Measurements from ENCODE around the gene BTNL9. TPM values are rescaled to one million over a fixed set of nuclear protein-coding genes. Genes with fewer than 3 reads are reported as not detected.

Gene BTNL9
- total RNA-seq, 5 donors from 2014 or later (not counting 1 experiment from before 2014, with no cell fraction given) = 0.41 to 0.95 (median 0.66) TPM; not detected in 2

DNA sequence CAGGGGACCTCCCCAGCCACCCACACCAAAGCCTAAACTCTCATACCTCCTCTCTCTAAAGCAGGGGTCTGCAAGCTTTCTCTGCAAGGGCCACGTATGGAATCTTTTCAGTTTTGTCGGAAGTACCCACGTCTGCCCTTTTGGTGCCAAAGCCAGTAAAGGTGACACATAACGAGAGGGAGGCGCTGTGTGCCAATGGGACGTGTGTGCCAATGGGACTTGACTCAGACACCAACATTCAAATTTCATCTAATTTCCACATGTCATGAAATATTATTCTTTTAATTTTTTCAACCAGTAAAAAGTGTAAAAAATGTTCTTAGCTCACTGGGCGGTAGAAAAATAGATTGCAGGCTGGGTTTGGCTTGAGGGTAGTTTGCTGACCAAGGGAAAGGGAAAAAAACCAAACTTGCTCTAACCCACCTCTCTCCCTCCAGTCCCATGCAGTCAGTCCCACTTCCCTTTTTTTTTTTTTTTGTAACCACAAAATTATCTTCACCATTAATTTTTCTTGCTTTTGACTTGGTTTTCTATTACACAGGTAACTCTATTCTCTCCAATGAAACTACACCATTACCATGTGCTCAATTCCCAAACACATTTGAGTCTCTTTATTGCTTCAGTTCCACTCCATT lies 65.4 kb downstream of the BTNL9 start:
- ChIA-PET POLR2A (interaction anchor here in 1 of 2 donors (0.7 kb wide), 1 partner anchor 55 kb away, joined by 9 read pairs; no protein-coding TSS in a partner anchor), CTCF (no interaction called here)
- no peaks in the 10 kb centered on the region for H3K36me3 Mint-ChIP-seq
- no peak overlapping the region for H3K27ac ChIP-seq (ENCODE audit: low read length)
- peaks cover 0 to 4% of the 10 kb centered on the region in 2 experiments for H3K4me1 ChIP-seq (ENCODE audit: control insufficient read depth in 1 of 2, extremely low read depth in 1 of 2, insufficient read depth in 2 of 2, low read length in 2 of 2)
- no peaks in the 10 kb centered on the region for H3K9me3 ChIP-seq
- H3K27ac Mint-ChIP-seq = no peak overlapping the region
- H3K27me3 ChIP-seq (replicated peaks in 1 of 2; ENCODE audit: control insufficient read depth in 2 of 2, extremely low read depth in 1 of 2, insufficient read depth in 2 of 2, low read length in 1 of 2) = peaks cover 2 to 55% of the 10 kb centered on the region in 2 experiments
- ATAC-seq (replicated peaks in 1 of 4) (no peak), DNase-seq (no peak)
- no peaks in the 10 kb centered on the region for H3K9me3 Mint-ChIP-seq
- peaks cover 6 to 11% (median 9%) of the 10 kb centered on the region in 3 donors for H3K4me1 Mint-ChIP-seq
- WGBS (ENCODE audit: insufficient coverage) = 96% methylated on average over 3 of the region's 7 CpGs
- H3K27me3 Mint-ChIP-seq = peaks cover 46 to 60% of the 10 kb centered on the region in 2 donors
- no peaks in the 10 kb centered on the region for H3K36me3 ChIP-seq (ENCODE audit: control insufficient read depth in 2 of 2, extremely low read depth in 1 of 2, insufficient read depth in 1 of 2, low read length in 1 of 2)
- no peak overlapping the region for H3K4me3 ChIP-seq (ENCODE audit: control insufficient read depth in 1 of 2, extremely low read depth in 1 of 2, low read length in 1 of 2)
- H3K4me3 Mint-ChIP-seq = no peak overlapping the region

DNA sequence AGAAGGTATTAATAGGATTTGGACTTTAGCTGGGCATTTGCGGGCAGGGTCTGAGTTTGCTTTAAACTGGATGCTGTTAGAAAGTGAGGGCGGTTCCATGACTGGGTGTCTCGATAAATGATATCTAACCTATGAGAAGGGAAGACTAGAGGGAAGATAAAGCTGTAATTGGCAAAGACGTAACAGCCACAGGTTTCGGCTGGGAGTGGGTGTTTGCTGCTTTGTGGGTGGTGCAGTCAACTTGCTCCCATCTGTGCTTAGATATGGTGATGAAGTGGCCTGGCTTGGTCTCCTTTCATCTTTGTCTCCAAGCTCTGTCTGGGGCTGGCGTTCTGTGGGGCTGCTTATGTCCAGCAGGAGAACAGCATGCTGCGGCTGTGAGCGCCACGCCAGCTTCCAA lies 67.6 kb downstream of the BTNL9 start:
- Histone ChIP-seq H3K9me3 (no peaks in the 10 kb centered on the region), H3K27ac (ENCODE audit: low read length) (no peak overlapping the region), H3K27me3 (replicated peaks in 1 of 2; ENCODE audit: control insufficient read depth in 2 of 2, extremely low read depth in 1 of 2, insufficient read depth in 2 of 2, low read length in 1 of 2) (peaks cover 2 to 74% of the 10 kb centered on the region in 2 experiments), H3K4me3 (ENCODE audit: control insufficient read depth in 1 of 2, extremely low read depth in 1 of 2, low read length in 1 of 2) (no peak overlapping the region), H3K36me3 (ENCODE audit: control insufficient read depth in 2 of 2, extremely low read depth in 1 of 2, insufficient read depth in 1 of 2, low read length in 1 of 2) (no peaks in the 10 kb centered on the region), H3K4me1 (ENCODE audit: control insufficient read depth in 1 of 2, extremely low read depth in 1 of 2, insufficient read depth in 2 of 2, low read length in 2 of 2) (peaks cover 0 to 4% of the 10 kb centered on the region in 2 experiments)
- no peaks in the 10 kb centered on the region for H3K36me3 Mint-ChIP-seq
- no peaks in the 10 kb centered on the region for H3K9me3 Mint-ChIP-seq
- DNase-seq (no peak), ATAC-seq (replicated peaks in 1 of 4) (no peak)
- ChIA-PET POLR2A (no interaction called here), CTCF (no interaction called here)
- 70% methylated on average over 7 of the region's 9 CpGs for WGBS (ENCODE audit: insufficient coverage)
- H3K27me3 Mint-ChIP-seq = peaks cover 63 to 76% of the 10 kb centered on the region in 2 donors
- no peak overlapping the region for H3K27ac Mint-ChIP-seq
- H3K4me1 Mint-ChIP-seq = peaks cover 6 to 11% (median 9%) of the 10 kb centered on the region in 3 donors
- H3K4me3 Mint-ChIP-seq = no peak overlapping the region

DNA sequence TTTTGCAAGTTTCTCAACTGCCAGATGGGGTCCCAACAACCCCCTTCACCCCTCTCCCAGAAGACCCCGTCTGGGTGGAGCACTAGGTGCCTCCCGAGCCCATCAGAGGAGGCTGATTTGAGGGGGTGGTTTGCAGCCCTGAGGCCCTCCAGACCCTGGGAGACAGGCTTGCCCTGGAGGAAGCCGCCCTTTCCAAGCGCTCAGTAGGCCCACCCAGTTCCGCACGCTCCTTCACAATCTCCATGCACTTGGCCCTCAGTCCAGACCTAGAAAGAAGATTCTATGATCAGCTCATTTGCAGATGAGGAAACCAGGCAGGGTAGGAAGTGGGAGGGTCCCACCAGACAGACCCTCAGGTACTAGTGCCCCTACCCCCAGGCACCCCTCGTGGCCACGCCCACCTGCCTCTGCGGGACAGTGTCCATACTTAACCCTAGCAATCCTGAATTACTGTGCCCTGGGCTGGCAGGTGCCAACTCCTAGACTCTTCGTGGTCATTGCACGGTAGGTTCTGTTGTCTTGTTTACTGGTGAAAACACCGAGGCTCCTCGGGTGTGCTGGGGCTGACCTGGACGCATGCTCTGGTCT lies 68.6 kb downstream of the BTNL9 start:
- H3K27me3 Mint-ChIP-seq = peaks cover 66 to 79% of the 10 kb centered on the region in 2 donors
- no peak for ATAC-seq (replicated peaks in 1 of 4)
- no peak overlapping the region for H3K4me3 ChIP-seq (ENCODE audit: control insufficient read depth in 1 of 2, extremely low read depth in 1 of 2, low read length in 1 of 2)
- H3K4me1 ChIP-seq (ENCODE audit: control insufficient read depth in 1 of 2, extremely low read depth in 1 of 2, insufficient read depth in 2 of 2, low read length in 2 of 2) = peaks cover 0 to 4% of the 10 kb centered on the region in 2 experiments
- H3K4me3 Mint-ChIP-seq = no peak overlapping the region
- DNase-seq = no peak
- CTCF ChIA-PET = no interaction called here
- POLR2A ChIA-PET = no interaction called here
- H3K27ac ChIP-seq (ENCODE audit: low read length) = no peak overlapping the region
- peaks cover 2 to 77% of the 10 kb centered on the region in 2 experiments for H3K27me3 ChIP-seq (replicated peaks in 1 of 2; ENCODE audit: control insufficient read depth in 2 of 2, extremely low read depth in 1 of 2, insufficient read depth in 2 of 2, low read length in 1 of 2)
- H3K27ac Mint-ChIP-seq = no peak overlapping the region
- H3K9me3 ChIP-seq = no peaks in the 10 kb centered on the region
- no peaks in the 10 kb centered on the region for H3K36me3 Mint-ChIP-seq
- WGBS (ENCODE audit: insufficient coverage) = 91% methylated on average over 5 of the region's 14 CpGs
- no peaks in the 10 kb centered on the region for H3K36me3 ChIP-seq (ENCODE audit: control insufficient read depth in 2 of 2, extremely low read depth in 1 of 2, insufficient read depth in 1 of 2, low read length in 1 of 2)
- H3K9me3 Mint-ChIP-seq = no peaks in the 10 kb centered on the region
- peaks cover 6 to 11% (median 9%) of the 10 kb centered on the region in 3 donors for H3K4me1 Mint-ChIP-seq

DNA sequence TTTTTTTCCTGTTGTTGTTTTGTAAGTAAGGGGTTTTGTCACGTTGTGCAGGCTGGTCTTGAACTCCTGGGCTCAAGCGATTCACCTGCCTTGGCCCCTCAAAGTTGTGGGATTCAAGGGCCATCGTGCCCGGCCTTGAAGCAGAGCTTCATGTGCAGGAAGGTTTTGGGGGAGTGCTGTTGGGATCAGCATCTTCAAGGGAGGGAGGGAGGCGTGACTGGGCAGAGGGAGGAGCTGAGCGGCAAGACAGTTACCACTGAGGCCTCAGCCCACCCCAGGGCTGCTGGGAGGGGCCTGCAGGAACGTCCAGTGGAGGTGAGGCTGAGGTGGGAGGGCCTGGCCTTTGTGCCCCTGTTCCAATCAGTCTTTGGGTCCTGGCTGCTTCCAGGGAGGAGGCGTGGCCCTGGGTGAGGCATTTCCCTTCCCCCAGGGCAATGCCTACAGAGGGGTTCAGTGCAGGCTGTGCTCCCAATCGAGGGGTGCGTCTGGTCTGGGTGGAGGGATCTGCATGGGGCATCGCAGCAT lies 69.5 kb downstream of the BTNL9 start:
- ChIA-PET CTCF (no interaction called here), POLR2A (no interaction called here)
- H3K27me3 Mint-ChIP-seq = peaks cover 67 to 81% of the 10 kb centered on the region in 2 donors
- H3K4me3 Mint-ChIP-seq = no peak overlapping the region
- Histone ChIP-seq H3K27ac (ENCODE audit: low read length) (no peak overlapping the region), H3K36me3 (ENCODE audit: control insufficient read depth in 2 of 2, extremely low read depth in 1 of 2, insufficient read depth in 1 of 2, low read length in 1 of 2) (no peaks in the 10 kb centered on the region), H3K4me3 (ENCODE audit: control insufficient read depth in 1 of 2, extremely low read depth in 1 of 2, low read length in 1 of 2) (no peak overlapping the region), H3K27me3 (replicated peaks in 1 of 2; ENCODE audit: control insufficient read depth in 2 of 2, extremely low read depth in 1 of 2, insufficient read depth in 2 of 2, low read length in 1 of 2) (peaks cover 5 to 79% of the 10 kb centered on the region in 2 experiments), H3K4me1 (ENCODE audit: control insufficient read depth in 1 of 2, extremely low read depth in 1 of 2, insufficient read depth in 2 of 2, low read length in 2 of 2) (no peaks in the 10 kb centered on the region), H3K9me3 (no peaks in the 10 kb centered on the region)
- H3K36me3 Mint-ChIP-seq = no peaks in the 10 kb centered on the region
- no peak for DNase-seq
- peaks cover 0 to 2% (median 0%) of the 10 kb centered on the region in 3 donors for H3K9me3 Mint-ChIP-seq
- H3K27ac Mint-ChIP-seq = no peak overlapping the region
- ATAC-seq (replicated peaks in 1 of 4) = no peak
- 40% methylated on average over 7 of the region's 11 CpGs for WGBS (ENCODE audit: insufficient coverage)
- H3K4me1 Mint-ChIP-seq = peaks cover 0 to 5% (median 3%) of the 10 kb centered on the region in 3 donors

DNA sequence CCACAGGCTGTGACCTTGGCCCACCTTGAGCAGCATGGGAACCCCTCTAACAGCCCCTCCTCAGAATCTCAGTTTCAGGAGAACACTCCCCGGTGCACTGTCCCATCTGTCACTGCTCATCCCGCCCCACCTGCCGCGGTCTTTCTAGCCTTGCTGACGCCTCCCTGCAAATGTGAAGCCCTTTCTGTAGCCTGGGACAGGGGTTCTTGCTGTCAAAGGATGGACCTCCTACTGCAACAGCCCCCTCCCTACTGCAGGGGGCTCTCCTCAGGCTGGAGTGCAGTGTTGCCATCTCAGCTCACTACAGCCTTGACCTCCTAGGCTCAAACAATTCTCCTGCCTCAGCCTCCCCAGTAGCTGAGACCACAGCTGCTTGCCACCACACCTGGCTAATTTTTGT lies 70.9 kb downstream of the BTNL9 start:
- Histone ChIP-seq H3K4me3 (ENCODE audit: control insufficient read depth in 1 of 2, extremely low read depth in 1 of 2, low read length in 1 of 2) (no peak overlapping the region), H3K9me3 (no peaks in the 10 kb centered on the region), H3K27me3 (replicated peaks in 1 of 2; ENCODE audit: control insufficient read depth in 2 of 2, extremely low read depth in 1 of 2, insufficient read depth in 2 of 2, low read length in 1 of 2) (peaks cover 10 to 80% of the 10 kb centered on the region in 2 experiments), H3K36me3 (ENCODE audit: control insufficient read depth in 2 of 2, extremely low read depth in 1 of 2, insufficient read depth in 1 of 2, low read length in 1 of 2) (no peaks in the 10 kb centered on the region), H3K4me1 (ENCODE audit: control insufficient read depth in 1 of 2, extremely low read depth in 1 of 2, insufficient read depth in 2 of 2, low read length in 2 of 2) (peaks cover 0 to 5% of the 10 kb centered on the region in 2 experiments), H3K27ac (ENCODE audit: low read length) (no peak overlapping the region)
- CTCF ChIA-PET = no interaction called here
- 75% methylated on average over 5 of the region's 5 CpGs for WGBS (ENCODE audit: insufficient coverage)
- H3K36me3 Mint-ChIP-seq = no peaks in the 10 kb centered on the region
- H3K27ac Mint-ChIP-seq = peak overlapping the region in 1 of 2 donors; percentile 13
- POLR2A ChIA-PET = no interaction called here
- peaks cover 1 to 14% (median 7%) of the 10 kb centered on the region in 3 donors for H3K4me1 Mint-ChIP-seq
- no peak for DNase-seq
- no peak overlapping the region for H3K4me3 Mint-ChIP-seq
- H3K9me3 Mint-ChIP-seq = peaks cover 0 to 2% (median 0%) of the 10 kb centered on the region in 3 donors
- H3K27me3 Mint-ChIP-seq = peaks cover 73 to 84% of the 10 kb centered on the region in 2 donors
- no peak for ATAC-seq (replicated peaks in 1 of 4)
